Stimulated activated CD8-positive, alpha-beta memory T cell treated with anti-CD3 and anti-CD28 coated beads, Interleukin-15, amount 100 ng/mL, for 48 hours (primary cell): ENCODE data around the gene ATP12A.

Experiments used
- DNase-seq, 2 donors: peaks; one replicate each; pipeline ENCODE4 v3.0.0-alpha.2; 2020; ENCODE audit warnings: low read depth in 2 of 2

ATP12A gene

GRCh38 chr13:24663089-24663395, 17.2 kb upstream of the ATP12A start:
- no peak for DNase-seq

GRCh38 chr13:24663586-24663985, 16.6 kb upstream of the ATP12A start:
- DNase-seq = no peak

GRCh38 chr13:24664726-24665409, 15.3 kb upstream of the ATP12A start:
- no peak for DNase-seq

- DNase-seq = no peak
These were observed 11.7 kb upstream of the ATP12A start for GRCh38 chr13:24668511-24668910.

- no peak for DNase-seq
These were observed 11.1 kb upstream of the ATP12A start for GRCh38 chr13:24668955-24669582.

GRCh38 chr13:24670174-24670573, 10.0 kb upstream of the ATP12A start:
- DNase-seq = no peak

- DNase-seq = no peak
These were observed 9.2 kb upstream of the ATP12A start for GRCh38 chr13:24670961-24671381.

- no peak for DNase-seq
These were observed 8.7 kb upstream of the ATP12A start for GRCh38 chr13:24671386-24672113.

GRCh38 chr13:24672141-24673132, 7.8 kb upstream of the ATP12A start:
- no peak for DNase-seq

- no peak for DNase-seq
These were observed 4.2 kb upstream of the ATP12A start for GRCh38 chr13:24675806-24676570.

GRCh38 chr13:24678151-24678550, 2.1 kb upstream of the ATP12A start:
- no peak for DNase-seq

- DNase-seq = no peak
These were observed 522 bp upstream of the ATP12A start for GRCh38 chr13:24679686-24680085.

GRCh38 chr13:24680921-24681604, 855 bp downstream of the ATP12A start:
- DNase-seq = no peak

GRCh38 chr13:24681930-24682329, 1.7 kb downstream of the ATP12A start:
- DNase-seq = no peak

GRCh38 chr13:24682353-24682752, 2.1 kb downstream of the ATP12A start:
- DNase-seq = no peak

- DNase-seq = no peak
These were observed 3.1 kb downstream of the ATP12A start for GRCh38 chr13:24683351-24683750.

GRCh38 chr13:24683838-24684599, 3.8 kb downstream of the ATP12A start:
- peak; percentile 19 to 47 for DNase-seq

GRCh38 chr13:24684600-24684998, 4.4 kb downstream of the ATP12A start:
- peak; percentile 16 to 36 for DNase-seq

- no peak for DNase-seq
These were observed 5.1 kb downstream of the ATP12A start for GRCh38 chr13:24685314-24685713.

GRCh38 chr13:24687611-24688010, 7.4 kb downstream of the ATP12A start:
- DNase-seq = no peak
